AG09309 (cell line): ENCODE results near the gene PHKA1.
A peak's percentile ranks its signal among the peaks of the same experiment; 100 is the strongest.
"Not testable (repeated sequence)": the region's sequence is repeated elsewhere in the genome, so short reads cannot be mapped to it uniquely, and the experiment has no call there.

Experiments used
- DNase-seq: peaks from one replicate; pipeline ENCODE4 v3.0.0-alpha.2; 2010; ENCODE audit warnings: low read depth
- H3K4me3 ChIP-seq: 2 replicates; pipeline ENCODE4 v1.5.1; 2011; ENCODE audit warnings: mild to moderate bottlenecking, low read depth, low read length, moderate library complexity; ENCODE audit not compliant: control insufficient read depth
- CTCF ChIP-seq: IDR thresholded peaks from 2 replicates; pipeline ENCODE4 v1.5.1; 2011; ENCODE audit warnings: mild to moderate bottlenecking, low read depth, low read length, inconsistent platforms; ENCODE audit not compliant: insufficient read depth, control insufficient read depth; ENCODE audit errors: missing control alignments

PHKA1 gene

GRCh38 chrX:72576141-72576894, 137.8 kb downstream of the PHKA1 start:
- no peak for TF ChIP-seq CTCF
- DNase-seq = peak; percentile 61

GRCh38 chrX:72573158-72573511, 141.0 kb downstream of the PHKA1 start:
- no peak for DNase-seq
- H3K4me3 ChIP-seq = peak overlapping the region; percentile 17
- TF ChIP-seq CTCF = no peak

More at GRCh38 chrX:72576141-72576894, 137.8 kb downstream of the PHKA1 start:
- no peak overlapping the region for H3K4me3 ChIP-seq

GRCh38 chrX:72572248-72573157, 141.6 kb downstream of the PHKA1 start, which contains the start of gene HDAC8:
Gene HDAC8 (minus strand): TSS chrX:72572843. CDS start chrX:72572761, 82 bp downstream.
- DNase-seq = peak; percentile 27
- peak within 1 kb of the TSS; percentile 65 for H3K4me3 ChIP-seq
- no peak for TF ChIP-seq CTCF

- DNase-seq = peak; percentile 32
- H3K4me3 ChIP-seq = no peak overlapping the region
- TF ChIP-seq CTCF = peak; percentile 26
Observed at GRCh38 chrX:72569786-72570185, 144.3 kb downstream of the PHKA1 start.

- no peak overlapping the region for H3K4me3 ChIP-seq
- TF ChIP-seq CTCF = no peak
- peak; percentile 2 for DNase-seq
Observed at GRCh38 chrX:72568406-72569092, 145.6 kb downstream of the PHKA1 start.

GRCh38 chrX:72566448-72566847, 147.7 kb downstream of the PHKA1 start:
- TF ChIP-seq CTCF = no peak
- H3K4me3 ChIP-seq = no peak overlapping the region
- no peak for DNase-seq

- not testable (repeated sequence) for DNase-seq
Observed at GRCh38 chrX:72559655-72560054, 154.5 kb downstream of the PHKA1 start.

More at GRCh38 chrX:72559655-72560054, 154.5 kb downstream of the PHKA1 start:
- H3K4me3 ChIP-seq = not testable (repeated sequence)
